K562 (cell line): ENCODE results near the gene SGPL1. TPM values are rescaled to one million over a fixed set of nuclear protein-coding genes. Genes with fewer than 3 reads are reported as not detected.
A peak's percentile ranks its signal among the peaks of the same experiment; 100 is the strongest.

Source experiments
- ETV5 ChIP-seq: sonication (generic); formaldehyde crosslinking; IDR thresholded peaks from 2 replicates; pipeline ENCODE4 v1.4.0; 2020; ENCODE audit warnings: low read depth, mild to moderate bottlenecking, missing genetic modification reagents
- HMG20B ChIP-seq: fragments of 250-450 bp; sonication (Bioruptor Pico); IDR thresholded peaks from 2 replicates; pipeline ENCODE4 v1.5.0; 2021; ENCODE audit warnings: mild to moderate bottlenecking
- HMGN3 ChIP-seq: IDR thresholded peaks from 2 replicates; pipeline ENCODE4 v1.6.1; 2011; ENCODE audit warnings: borderline replicate concordance, low read depth, mild to moderate bottlenecking, mixed read lengths, low read length; ENCODE audit not compliant: insufficient read length; ENCODE audit errors: extremely low read depth
- HSF4 ChIP-seq: fragments of 250-450 bp; sonication (Bioruptor Pico); IDR thresholded peaks from 2 replicates; pipeline ENCODE4 v2.1.2; 2022; ENCODE audit warnings: mild to moderate bottlenecking, moderate library complexity, borderline replicate concordance
- KLF6 ChIP-seq: fragments of 250-450 bp; sonication (Bioruptor Pico); IDR thresholded peaks from 2 replicates; pipeline ENCODE4 v1.4.0; 2020; ENCODE audit warnings: mild to moderate bottlenecking, moderate library complexity, borderline replicate concordance
- POLR2AphosphoS5 ChIP-seq: IDR thresholded peaks from 2 replicates; pipeline ENCODE4 v1.6.1; 2011; ENCODE audit warnings: mild to moderate bottlenecking, low read depth, low read length, moderate library complexity; ENCODE audit not compliant: control insufficient read depth, insufficient read depth
- POLR2G ChIP-seq: fragments of 200-400 bp; formaldehyde crosslinking; IDR thresholded peaks from 2 replicates; pipeline ENCODE4 v1.6.1; 2017; ENCODE audit warnings: low read depth, mild to moderate bottlenecking, antibody characterized with exemption, low read length, moderate library complexity
- RBM22 ChIP-seq: fragments of 200-400 bp; formaldehyde crosslinking; IDR thresholded peaks from 2 replicates; pipeline ENCODE4 v1.6.1; 2018; ENCODE audit warnings: low read length, low read depth; ENCODE audit not compliant: poor library complexity, severe bottlenecking
- RFX1 ChIP-seq: fragments of 450-650 bp; IDR thresholded peaks from 2 replicates; pipeline ENCODE4 v1.6.1; 2016; ENCODE audit warnings: mild to moderate bottlenecking, moderate library complexity
- SMAD3 ChIP-seq: fragments of 450-650 bp; formaldehyde crosslinking; conservative IDR thresholded peaks from 2 replicates; pipeline ENCODE4 v1.4.0; 2020; ENCODE audit warnings: mild to moderate bottlenecking
- ZNF324 ChIP-seq: fragments of 250-450 bp; sonication (Bioruptor Pico); IDR thresholded peaks from 2 replicates; pipeline ENCODE4 v1.4.0; 2020; ENCODE audit warnings: mild to moderate bottlenecking
- polyA plus RNA-seq, 8 experiments: library from polyadenylated mRNA; depleted of rRNA in 4 of 8; stranded (reverse) in 5 of 8; unstranded in 3 of 8; fragments of >200 nt; fragmentation: Nextera tagmentation in 2 of 8; fragmentation: Illumina TruSeq in 1 of 8; extraction: Ambion mirVana in 2 of 8; extraction: Trizol in 1 of 8; gene quantifications; 2 replicates each; pipeline versions ENCODE4 v1.2.1 to v1.2.3, GENCODE V29; 2011 to 2014; ENCODE audit warnings: inconsistent platforms in 1 of 8, missing spikeins in 1 of 8
- total RNA-seq, 7 experiments: library from RNA; depleted of rRNA in 6 of 7; stranded (reverse); fragments of >200 nt in 6 of 7; fragmentation: Illumina TruSeq in 2 of 7; extraction: Trizol in 2 of 7; gene quantifications; 2 replicates each; pipeline versions ENCODE4 v1.2.1 to v1.2.3, GENCODE V29; 2011 to 2021; ENCODE audit warnings: low replicate concordance in 1 of 7
- TF ChIP-seq, protein P1 (sequence below), 3 experiments: fragments of 200-800 bp in 1 of 3; sonication (Bioruptor generic) in 1 of 3; sonication (generic) in 1 of 3; formaldehyde crosslinking in 1 of 3; IDR thresholded peaks; 2 replicates each; pipeline versions ENCODE4 v1.6.1 to v1.8.0; 2016 to 2022; ENCODE audit warnings: mild to moderate bottlenecking in 2 of 3, missing compliant biosample characterization in 2 of 3, missing genetic modification characterization in 2 of 3, missing genetic modification reagents in 1 of 3
- TF ChIP-seq, protein P2 (sequence below): fragments of 450-650 bp; IDR thresholded peaks from 2 replicates; pipeline ENCODE4 v1.6.1; 2017; ENCODE audit warnings: antibody characterized with exemption

SGPL1 gene
- total and polyA plus RNA-seq, 9 of the 15 experiments (the other 6 are each of a cell fraction or from before 2014, with no cell fraction given): 6.0 to 18.0 (median 8.7) TPM

DNA sequence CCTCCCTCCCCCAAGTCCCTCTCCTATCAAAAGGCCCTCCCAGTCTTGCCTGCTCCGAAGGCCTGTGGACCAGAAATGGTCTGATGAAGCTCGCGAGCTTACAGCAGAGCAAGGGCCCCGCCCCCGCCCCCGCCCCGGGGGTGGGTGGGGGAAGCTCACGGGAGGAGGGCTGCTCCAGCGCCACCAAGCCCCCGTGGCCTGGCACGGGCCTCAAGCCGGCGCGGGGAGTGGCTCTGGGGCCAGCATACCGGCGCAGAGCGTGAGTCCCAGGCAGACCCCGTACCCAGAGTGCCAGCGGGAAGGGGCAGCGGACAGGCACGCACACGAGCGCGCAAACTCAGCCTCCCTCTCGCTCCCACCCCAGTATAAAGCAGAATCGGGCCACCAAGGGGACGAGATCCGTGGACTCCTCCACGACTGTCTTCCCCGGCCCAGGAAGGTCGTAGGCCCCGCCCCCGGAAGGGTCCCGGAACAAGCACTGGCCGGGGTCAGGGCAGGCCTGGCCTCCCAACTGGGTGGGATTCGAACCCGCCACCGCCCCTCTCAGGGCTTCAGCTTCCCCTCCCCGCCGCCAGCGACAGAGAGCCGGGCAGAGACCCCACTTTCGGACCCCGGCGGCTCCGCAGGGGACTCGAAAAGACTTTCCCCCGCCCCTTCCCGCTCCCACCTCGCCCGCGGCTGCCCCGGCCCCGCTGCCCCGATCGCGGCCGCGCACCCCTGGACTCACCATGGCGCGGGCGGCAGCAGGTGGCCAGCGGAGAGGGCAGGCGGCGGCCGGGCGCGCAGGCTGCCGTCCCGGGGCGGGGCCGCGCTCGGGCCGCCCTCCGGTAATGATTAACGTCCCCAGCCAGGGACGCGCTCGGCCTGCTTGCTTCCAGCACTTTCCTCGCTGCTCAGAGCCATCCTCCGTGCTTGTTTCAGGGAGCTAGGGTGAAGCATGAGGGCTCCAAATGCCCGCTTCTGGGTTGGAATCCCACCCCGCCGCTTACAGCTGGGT, 72.4 kb downstream of the SGPL1 start, which contains the start of gene PCBD1 (continued):
- TF ChIP-seq HMGN3 (peak; percentile 55), ZNF324 (no peak), POLR2G (peak; percentile 80), HSF4 (no peak), RFX1 (no peak), ETV5 (CRISPR knock-in tag) (peak; percentile 54; the same call in 1 of the 2 replicates), RBM22 (no peak), KLF6 (CRISPR knock-in tag) (no peak), POLR2AphosphoS5 (no peak), HMG20B (CRISPR knock-in tag) (peak; percentile 94), SMAD3 (CRISPR knock-in tag) (no peak)
- TF ChIP-seq, protein P1, sequence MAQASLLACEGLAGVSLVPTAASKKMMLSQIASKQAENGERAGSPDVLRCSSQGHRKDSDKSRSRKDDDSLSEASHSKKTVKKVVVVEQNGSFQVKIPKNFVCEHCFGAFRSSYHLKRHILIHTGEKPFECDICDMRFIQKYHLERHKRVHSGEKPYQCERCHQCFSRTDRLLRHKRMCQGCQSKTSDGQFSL (CRISPR knock-in tag; IDR thresholded peaks at IDR 0.05): no peak
- TF ChIP-seq, protein P1 (tag; IDR thresholded peaks at IDR 0.05): no peak
- TF ChIP-seq, protein P2, sequence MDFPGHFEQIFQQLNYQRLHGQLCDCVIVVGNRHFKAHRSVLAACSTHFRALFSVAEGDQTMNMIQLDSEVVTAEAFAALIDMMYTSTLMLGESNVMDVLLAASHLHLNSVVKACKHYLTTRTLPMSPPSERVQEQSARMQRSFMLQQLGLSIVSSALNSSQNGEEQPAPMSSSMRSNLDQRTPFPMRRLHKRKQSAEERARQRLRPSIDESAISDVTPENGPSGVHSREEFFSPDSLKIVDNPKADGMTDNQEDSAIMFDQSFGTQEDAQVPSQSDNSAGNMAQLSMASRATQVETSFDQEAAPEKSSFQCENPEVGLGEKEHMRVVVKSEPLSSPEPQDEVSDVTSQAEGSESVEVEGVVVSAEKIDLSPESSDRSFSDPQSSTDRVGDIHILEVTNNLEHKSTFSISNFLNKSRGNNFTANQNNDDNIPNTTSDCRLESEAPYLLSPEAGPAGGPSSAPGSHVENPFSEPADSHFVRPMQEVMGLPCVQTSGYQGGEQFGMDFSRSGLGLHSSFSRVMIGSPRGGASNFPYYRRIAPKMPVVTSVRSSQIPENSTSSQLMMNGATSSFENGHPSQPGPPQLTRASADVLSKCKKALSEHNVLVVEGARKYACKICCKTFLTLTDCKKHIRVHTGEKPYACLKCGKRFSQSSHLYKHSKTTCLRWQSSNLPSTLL: no peak
